Mesodermal cell (in vitro differentiated cells): ENCODE results near the gene COQ8A.

Source experiments
- H3K27ac ChIP-seq: 2 replicates; pipeline ENCODE4 v1.7.0; 2013; ENCODE audit warnings: mild to moderate bottlenecking, low read depth, low read length, moderate library complexity; ENCODE audit not compliant: severe bottlenecking
- H3K36me3 ChIP-seq: 2 replicates; pipeline ENCODE4 v1.7.1; 2013; ENCODE audit warnings: mild to moderate bottlenecking, low read length, moderate library complexity; ENCODE audit not compliant: control insufficient read depth, insufficient read depth
- H3K4me1 ChIP-seq: one replicate; pipeline ENCODE4 v1.7.1; 2013; ENCODE audit warnings: mild to moderate bottlenecking, low read length; ENCODE audit not compliant: insufficient read depth, control insufficient read depth, poor library complexity, severe bottlenecking
- H3K4me3 ChIP-seq: 2 replicates; pipeline ENCODE4 v1.7.0; 2013; ENCODE audit warnings: low read length, control low read depth, mild to moderate bottlenecking; ENCODE audit not compliant: insufficient read depth, poor library complexity, severe bottlenecking; ENCODE audit errors: extremely low read depth
- H3K9me3 ChIP-seq: 2 replicates; pipeline ENCODE4 v1.7.1; 2013; ENCODE audit warnings: mild to moderate bottlenecking, low read length, moderate library complexity; ENCODE audit not compliant: control insufficient read depth
- WGBS, 2 experiments: methylation state at CpG; one replicate each; pipeline ENCODE4 v1.1.5; 2013; ENCODE audit warnings: missing lambda C conversion rate in 2 of 2; ENCODE audit not compliant: insufficient coverage in 2 of 2; 5-methylcytosine and 5-hydroxymethylcytosine counted together

Gene COQ8A

DNA sequence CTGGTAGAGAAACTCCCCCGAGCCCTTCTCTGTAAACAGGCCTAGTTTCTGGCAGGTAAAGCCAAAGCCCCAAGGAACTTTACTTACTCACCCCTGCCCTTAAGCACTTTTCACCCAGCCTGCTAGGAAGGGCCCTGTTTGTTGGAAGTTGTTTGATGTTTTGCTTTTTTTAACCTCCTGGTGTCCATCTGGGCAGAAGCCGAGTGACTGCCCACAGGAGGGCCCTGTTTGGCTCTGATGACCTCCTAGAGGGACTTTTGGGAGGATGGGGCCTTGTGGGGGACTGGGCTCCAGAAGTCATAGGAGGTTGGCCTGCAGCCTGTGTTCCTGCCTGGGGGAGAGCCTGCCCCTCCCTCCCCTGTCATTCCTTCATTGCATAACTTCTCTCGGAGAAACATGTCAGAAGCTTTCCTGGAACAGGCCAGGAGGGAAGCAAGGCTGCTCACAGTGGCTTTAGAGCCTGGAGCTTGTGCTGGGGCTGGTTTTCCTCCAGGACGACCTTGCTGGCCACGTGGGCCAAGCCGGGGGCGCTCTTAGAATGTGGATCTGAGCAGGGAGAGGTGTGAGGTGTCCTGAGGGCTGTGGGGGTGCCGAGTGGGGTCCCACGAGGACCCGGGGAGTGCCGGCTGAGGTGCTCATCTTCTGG, 33.9 kb downstream of the COQ8A start:
- Histone ChIP-seq H3K9me3 (peaks cover 10% of the 10 kb centered on the region), H3K4me1 (peaks cover 13% of the 10 kb centered on the region), H3K36me3 (peaks cover 4% of the 10 kb centered on the region), H3K27ac (peak overlapping the region; percentile 41), H3K4me3 (no peak overlapping the region)
- WGBS, 2 experiments: 89 to 92% methylated on average over 8 to 9 of the region's 11 CpGs

DNA sequence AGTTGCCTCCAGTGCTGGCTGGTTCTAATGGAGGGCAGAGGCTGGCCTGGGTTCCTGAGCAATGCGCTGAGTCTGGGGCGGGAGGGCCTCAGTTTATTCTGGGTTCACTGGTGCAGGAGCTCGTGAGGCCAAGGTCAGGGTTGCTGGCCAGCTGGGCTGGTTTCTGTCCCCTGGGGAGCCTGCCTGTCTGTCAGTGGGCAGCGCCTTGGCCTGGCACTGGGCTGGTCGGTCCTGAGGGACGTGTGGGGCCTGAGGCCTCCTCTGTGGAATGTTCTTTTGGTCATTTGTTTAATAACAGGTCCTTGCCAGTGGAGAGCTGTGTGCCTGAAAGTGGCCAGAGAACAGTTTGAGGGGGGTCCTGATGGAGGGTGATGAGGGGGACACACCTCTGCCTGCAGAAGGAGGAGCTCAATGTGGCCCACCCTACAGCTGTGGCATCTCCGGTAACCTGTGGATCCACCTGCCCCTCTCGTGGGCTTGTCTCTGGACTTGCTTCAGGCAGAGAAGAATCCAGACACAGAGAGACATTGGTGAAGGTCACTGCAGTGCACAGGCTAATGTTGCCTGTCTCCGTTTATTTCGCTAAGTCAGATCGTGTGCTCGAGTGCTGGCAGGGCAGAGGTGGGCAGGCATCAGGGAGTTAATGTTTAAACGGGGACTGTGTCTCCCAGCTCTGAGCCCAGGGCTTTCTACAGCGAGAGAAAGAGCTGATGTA, 34.6 kb downstream of the COQ8A start:
- Histone ChIP-seq H3K36me3 (peaks cover 4% of the 10 kb centered on the region), H3K27ac (peak overlapping the region; percentile 23), H3K4me3 (no peak overlapping the region), H3K9me3 (peaks cover 10% of the 10 kb centered on the region), H3K4me1 (peaks cover 13% of the 10 kb centered on the region)
- 92 to 93% methylated on average over 10 to 11 of the region's 14 CpGs for WGBS, 2 experiments

DNA sequence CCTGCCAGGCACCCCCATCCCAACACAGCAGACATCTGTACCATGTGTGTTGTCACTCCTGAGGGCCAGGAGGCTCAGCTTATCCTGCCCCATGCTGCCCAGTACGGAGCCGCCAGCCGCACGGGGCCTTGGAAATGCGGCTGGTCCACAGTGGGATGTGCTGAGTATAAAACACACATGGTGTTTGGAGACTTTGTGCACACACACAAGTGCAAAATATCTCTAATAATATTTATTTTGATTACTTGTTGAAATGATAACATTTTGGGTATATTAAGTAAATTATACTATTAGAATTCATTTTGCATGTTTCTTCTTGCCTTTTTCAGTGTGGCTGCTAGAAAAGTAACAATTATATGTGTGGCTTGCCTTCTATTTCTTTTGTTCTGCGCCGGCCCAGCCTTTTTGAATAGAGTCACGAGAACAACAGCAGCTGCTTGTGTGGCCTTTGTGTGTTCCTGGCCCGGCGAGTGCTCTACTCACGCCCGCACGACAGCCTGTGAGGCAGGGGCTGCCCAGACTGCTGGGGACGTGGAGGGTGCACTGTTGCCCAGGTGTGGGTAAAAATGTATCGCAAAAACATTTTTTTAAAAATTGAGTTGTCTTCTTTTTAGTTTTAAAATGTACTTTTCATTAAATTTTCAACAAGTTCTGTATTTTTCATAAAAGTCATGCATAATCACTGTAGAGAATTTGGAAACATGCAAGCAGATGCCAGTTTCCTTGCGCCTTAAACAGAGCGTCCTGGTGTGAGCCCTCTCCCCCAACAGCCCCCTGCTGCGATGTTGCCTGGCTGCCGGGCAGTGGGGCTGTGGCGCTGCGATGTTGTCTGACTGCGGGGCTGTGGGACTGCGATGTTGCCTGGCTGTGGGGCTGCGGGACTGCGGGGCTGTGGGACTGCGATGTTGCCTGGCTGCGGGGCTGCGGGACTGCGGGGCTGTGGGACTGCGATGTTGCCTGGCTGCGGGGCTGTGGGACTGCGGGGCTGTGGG, 35.5 kb downstream of the COQ8A start:
- Histone ChIP-seq H3K36me3 (peaks cover 4% of the 10 kb centered on the region), H3K4me1 (peaks cover 13% of the 10 kb centered on the region), H3K27ac (no peak overlapping the region), H3K9me3 (peaks cover 10% of the 10 kb centered on the region), H3K4me3 (no peak overlapping the region)
- 88 to 92% methylated on average over 16 to 17 of the region's 32 CpGs for WGBS, 2 experiments

DNA sequence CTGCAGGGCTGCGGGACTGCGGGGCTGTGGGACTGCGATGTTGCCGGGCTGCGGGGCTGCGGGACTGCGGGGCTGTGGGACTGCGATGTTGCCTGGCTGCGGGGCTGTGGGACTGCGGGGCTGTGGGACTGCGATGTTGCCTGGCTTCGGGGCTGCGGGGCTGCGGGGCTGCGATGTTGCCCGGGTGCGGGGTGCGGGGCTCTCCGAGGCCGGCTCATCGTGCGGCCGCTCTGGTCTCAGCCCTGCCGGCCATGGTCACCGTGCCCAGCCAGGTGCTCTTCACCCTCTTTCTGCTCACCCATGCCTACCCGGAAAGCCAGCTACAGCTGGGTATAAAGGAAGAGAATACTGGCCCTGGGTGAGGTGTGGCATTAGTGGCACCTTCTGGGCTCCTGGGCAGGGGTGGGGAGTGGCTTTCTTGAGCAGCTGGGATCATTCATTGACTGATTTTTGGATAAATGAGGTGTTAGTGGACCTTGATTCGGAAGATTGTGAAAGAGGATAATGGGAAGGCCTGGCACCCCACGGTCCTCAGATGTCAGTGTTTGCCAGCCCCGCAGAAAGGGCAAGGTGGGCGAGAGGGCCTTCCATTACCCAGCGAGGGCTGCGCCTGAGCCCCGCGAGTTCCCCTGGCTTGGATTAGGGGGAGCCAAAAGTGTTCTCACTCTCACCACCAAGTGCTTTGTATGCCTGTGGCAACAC, 36.3 kb downstream of the COQ8A start:
- Histone ChIP-seq H3K27ac (no peak overlapping the region), H3K4me3 (no peak overlapping the region), H3K4me1 (peaks cover 13% of the 10 kb centered on the region), H3K9me3 (peaks cover 7% of the 10 kb centered on the region), H3K36me3 (peaks cover 4% of the 10 kb centered on the region)
- WGBS, 2 experiments: 95 to 96% methylated on average over 30 of the region's 34 CpGs

DNA sequence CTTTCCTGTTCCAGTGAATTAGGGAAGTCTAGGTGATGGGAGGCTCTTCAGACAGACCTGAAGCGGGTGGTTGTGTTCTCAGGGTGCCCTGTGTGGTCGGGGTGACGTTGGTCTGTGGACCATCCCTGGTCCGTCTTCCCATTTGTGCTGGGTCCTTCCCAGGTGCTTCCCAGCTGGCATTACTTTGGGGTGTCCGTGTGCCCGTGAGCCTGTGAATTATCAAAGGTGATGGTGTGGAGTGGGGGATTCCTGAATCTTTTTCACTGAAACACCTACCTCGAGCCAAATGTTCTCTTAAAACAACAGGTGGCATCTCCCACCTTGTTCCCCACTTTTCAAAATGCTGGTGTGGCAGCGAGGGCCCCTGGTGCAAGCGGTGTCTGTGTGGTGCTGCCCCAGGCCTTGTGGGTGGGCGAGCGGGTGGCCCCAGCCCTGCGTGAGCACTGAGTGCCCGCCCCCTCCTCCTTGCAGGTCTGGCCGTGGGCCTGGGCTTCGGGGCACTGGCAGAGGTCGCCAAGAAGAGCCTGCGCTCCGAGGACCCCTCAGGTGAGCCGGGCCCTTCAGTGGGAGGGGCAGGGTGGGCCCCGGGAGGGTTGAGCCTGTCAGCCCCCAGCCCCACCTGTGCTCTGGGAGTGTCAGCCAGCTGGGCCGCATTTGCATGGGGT, 37.0 kb downstream of the COQ8A start:
- H3K4me3 ChIP-seq: no peak overlapping the region
- peaks cover under 1% of the 10 kb centered on the region for H3K9me3 ChIP-seq
- peaks cover under 1% of the 10 kb centered on the region for H3K36me3 ChIP-seq
- WGBS, 2 experiments: 92% methylated on average over 11 to 15 of the region's 21 CpGs
- no peak overlapping the region for H3K27ac ChIP-seq
- peaks cover 13% of the 10 kb centered on the region for H3K4me1 ChIP-seq

DNA sequence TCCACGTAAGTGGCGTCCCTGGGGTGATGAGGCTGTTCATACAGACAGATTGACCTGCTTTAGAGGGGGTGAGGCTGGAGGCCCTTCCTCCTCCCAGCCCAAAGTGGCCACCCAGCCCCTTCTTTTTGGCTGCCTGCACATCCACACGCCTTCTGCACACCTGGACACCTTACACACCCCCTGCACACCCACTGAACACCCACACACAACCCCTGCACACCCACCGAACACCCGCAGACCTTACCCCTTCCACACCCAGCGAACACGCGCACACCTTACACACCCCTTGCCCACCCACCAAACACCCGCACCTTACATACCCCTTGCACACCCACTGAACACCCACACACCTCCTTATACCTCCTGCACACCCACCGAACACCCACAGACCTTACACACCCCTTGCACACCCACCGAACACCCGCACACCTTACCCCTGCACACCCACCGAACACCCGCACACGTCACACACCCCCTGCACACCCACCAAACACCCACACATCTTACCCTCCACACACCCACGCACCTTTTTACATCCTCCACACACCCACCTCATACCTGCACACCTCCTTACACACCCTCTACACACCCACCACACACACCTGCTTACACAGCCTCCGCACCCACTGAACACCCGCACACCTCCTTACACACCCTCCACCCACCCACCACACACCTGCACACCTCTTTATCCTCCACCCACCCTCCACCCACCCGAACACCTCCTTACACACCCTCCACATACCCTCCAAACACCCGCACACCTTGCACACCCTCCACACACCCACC, 37.7 kb downstream of the COQ8A start:
- 86 to 90% methylated on average over 6 to 19 of the region's 20 CpGs for WGBS, 2 experiments
- Histone ChIP-seq H3K27ac (no peak overlapping the region), H3K36me3 (no peaks in the 10 kb centered on the region), H3K4me1 (peaks cover 13% of the 10 kb centered on the region), H3K4me3 (no peak overlapping the region), H3K9me3 (no peaks in the 10 kb centered on the region)

DNA sequence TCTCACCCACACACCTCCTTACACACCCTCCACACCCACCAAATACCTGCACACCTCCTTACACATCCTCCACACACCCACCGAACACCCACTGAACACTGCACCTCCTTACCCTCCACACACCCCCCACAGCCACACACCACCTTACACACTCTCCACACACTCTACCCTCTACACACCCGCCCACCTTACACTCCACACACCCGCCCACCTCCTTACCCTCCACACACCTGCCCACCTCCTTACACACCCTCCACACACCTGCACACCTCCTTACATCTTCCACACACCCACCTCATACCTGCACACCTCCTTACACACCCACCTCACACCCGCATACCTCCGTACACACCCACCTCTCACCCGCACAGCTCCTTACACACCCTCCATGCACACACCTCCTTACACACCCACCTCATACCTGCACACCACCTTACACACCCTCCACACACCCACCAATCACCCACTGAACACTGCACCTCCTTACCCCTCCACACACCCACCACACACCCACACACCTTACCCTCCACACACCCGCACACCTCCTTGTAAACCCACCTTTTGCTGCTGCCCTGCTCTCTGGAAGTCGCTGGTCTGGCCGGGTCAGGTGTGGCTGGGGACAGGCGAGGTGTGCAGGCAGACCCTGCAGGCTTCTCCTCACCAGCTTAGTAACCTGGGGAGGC, 38.5 kb downstream of the COQ8A start:
- WGBS, 2 experiments: 88 to 93% methylated on average over 5 to 9 of the region's 10 CpGs
- H3K4me1 ChIP-seq: peaks cover 9% of the 10 kb centered on the region
- no peak overlapping the region for H3K27ac ChIP-seq
- H3K4me3 ChIP-seq: no peak overlapping the region
- no peaks in the 10 kb centered on the region for H3K36me3 ChIP-seq
- no peaks in the 10 kb centered on the region for H3K9me3 ChIP-seq

DNA sequence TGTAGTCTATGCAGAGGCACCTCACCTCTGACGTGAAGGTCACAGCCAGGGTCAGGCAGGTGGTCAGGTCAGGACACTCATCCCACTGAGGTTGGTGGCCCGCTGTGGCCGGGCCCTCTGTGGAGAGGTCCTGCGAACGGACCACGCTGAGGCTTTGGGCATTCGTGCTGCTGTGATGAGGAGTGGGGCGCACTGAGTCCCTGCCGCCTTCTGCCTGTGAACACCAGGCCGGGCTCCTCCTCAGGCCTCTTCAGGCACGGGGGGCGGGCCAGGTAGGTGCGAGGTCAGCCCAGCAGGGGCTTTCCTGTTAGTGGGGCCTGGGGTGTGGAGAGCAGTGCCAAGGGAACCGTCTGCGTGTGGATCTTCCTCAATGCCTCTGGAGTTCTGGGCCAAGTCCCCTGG, 39.0 kb downstream of the COQ8A start:
- 89% methylated on average over 12 to 14 of the region's 15 CpGs for WGBS, 2 experiments
- H3K4me3 ChIP-seq: no peak overlapping the region
- no peaks in the 10 kb centered on the region for H3K9me3 ChIP-seq
- H3K36me3 ChIP-seq: no peaks in the 10 kb centered on the region
- peaks cover 5% of the 10 kb centered on the region for H3K4me1 ChIP-seq
- H3K27ac ChIP-seq: no peak overlapping the region

DNA sequence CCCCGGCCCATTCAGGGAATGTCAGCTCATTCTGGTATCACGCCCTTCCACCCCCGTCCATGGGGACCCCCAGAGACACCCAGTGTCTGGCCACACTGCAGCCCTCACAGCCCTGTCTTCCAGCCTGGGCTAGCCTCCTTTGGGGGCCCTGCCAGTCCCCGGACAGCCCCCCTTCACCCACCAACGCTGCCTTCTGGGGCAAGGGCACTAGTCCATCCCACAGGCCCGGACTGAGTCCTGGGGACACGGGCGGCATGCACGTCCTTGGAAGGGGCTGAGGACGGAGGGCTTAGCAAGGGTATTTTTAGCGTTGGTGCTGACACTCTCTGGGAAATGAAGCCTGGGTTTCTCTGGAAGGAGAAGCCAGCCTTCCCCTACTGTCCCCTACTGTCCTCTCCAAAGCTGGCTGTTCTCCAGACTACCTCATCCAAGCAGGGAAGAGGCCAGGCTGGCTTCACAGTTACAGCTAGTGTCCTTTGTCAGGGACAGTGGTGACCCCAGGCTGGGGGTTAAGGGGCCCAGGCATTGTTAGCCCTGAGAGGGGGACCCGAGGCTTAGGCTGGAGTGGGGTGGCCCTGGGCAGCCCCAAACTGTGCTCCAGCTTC, 39.5 kb downstream of the COQ8A start:
- H3K4me3 ChIP-seq: no peak overlapping the region
- no peaks in the 10 kb centered on the region for H3K9me3 ChIP-seq
- 81 to 95% methylated on average over 7 of the region's 12 CpGs for WGBS, 2 experiments
- H3K27ac ChIP-seq: no peak overlapping the region
- H3K4me1 ChIP-seq: no peaks in the 10 kb centered on the region
- H3K36me3 ChIP-seq: no peaks in the 10 kb centered on the region
